HepG2 (cell line): ENCODE measurements around the gene TMEM50B. TPM values are rescaled to one million over a fixed set of nuclear protein-coding genes. Genes with fewer than 3 reads are reported as not detected.
A peak's percentile ranks its signal among the peaks of the same experiment; 100 is the strongest.

Source experiments
- CBX2 ChIP-seq, 2 experiments: fragments of 200-600 bp in 1 of 2; sonication (generic); formaldehyde crosslinking in 1 of 2; IDR thresholded peaks; 2 replicates each; pipeline versions ENCODE4 v1.7.0 to v1.8.1; 2018 to 2022; ENCODE audit warnings: low read depth in 2 of 2, low read length in 1 of 2, mild to moderate bottlenecking in 1 of 2, missing genetic modification reagents in 1 of 2
- HES4 ChIP-seq: sonication (generic); formaldehyde crosslinking; IDR thresholded peaks from 2 replicates; pipeline ENCODE4 v1.9.0; 2021; ENCODE audit warnings: mild to moderate bottlenecking, missing genetic modification reagents, borderline replicate concordance
- NBN ChIP-seq: fragments of 450-650 bp; conservative IDR thresholded peaks from 2 replicates; pipeline ENCODE4 v1.6.1; 2017
- PAXIP1 ChIP-seq: sonication (generic); formaldehyde crosslinking; conservative IDR thresholded peaks from 2 replicates; pipeline ENCODE4 v1.4.0; 2020; ENCODE audit warnings: mild to moderate bottlenecking, missing genetic modification reagents, moderate library complexity
- PHB2 ChIP-seq: fragments of 450-650 bp; IDR thresholded peaks from 2 replicates; pipeline ENCODE4 v1.6.1; 2018; ENCODE audit not compliant: partially characterized antibody
- SAP130 ChIP-seq: IDR thresholded peaks from 2 replicates; pipeline ENCODE4 v1.6.1; 2016; ENCODE audit warnings: low read depth
- SIN3A ChIP-seq: IDR thresholded peaks from 2 replicates; pipeline ENCODE4 v1.6.1; 2011; ENCODE audit warnings: low read depth, mild to moderate bottlenecking, control low read depth, low read length, borderline replicate concordance
- TERF1 ChIP-seq: sonication (generic); formaldehyde crosslinking; IDR thresholded peaks from 2 replicates; pipeline ENCODE4 v1.8.0; 2022; ENCODE audit warnings: mild to moderate bottlenecking, missing genetic modification reagents, moderate library complexity
- THAP11 ChIP-seq: IDR thresholded peaks from 2 replicates; pipeline ENCODE4 v1.6.1; 2016; ENCODE audit warnings: missing biosample characterization, missing genetic modification reagents
- ZFY ChIP-seq: sonication (generic); formaldehyde crosslinking; IDR thresholded peaks from 2 replicates; pipeline ENCODE4 v1.4.0; 2020; ENCODE audit warnings: missing genetic modification reagents
- ZKSCAN8 ChIP-seq: IDR thresholded peaks from 2 replicates; pipeline ENCODE4 v1.6.1; 2016; ENCODE audit warnings: borderline replicate concordance, missing genetic modification reagents, missing compliant biosample characterization
- ZNF235 ChIP-seq: sonication (generic); formaldehyde crosslinking; IDR thresholded peaks from 2 replicates; pipeline ENCODE4 v1.8.1; 2023; ENCODE audit warnings: mild to moderate bottlenecking, missing genetic modification reagents, borderline replicate concordance
- ZNF264 ChIP-seq: sonication (generic); formaldehyde crosslinking; IDR thresholded peaks from 2 replicates; pipeline ENCODE4 v1.4.0; 2020; ENCODE audit warnings: missing genetic modification reagents
- ZNF275 ChIP-seq: sonication (generic); formaldehyde crosslinking; IDR thresholded peaks from 2 replicates; pipeline ENCODE4 v1.8.0; 2022; ENCODE audit warnings: missing genetic modification reagents, mild to moderate bottlenecking, inconsistent platforms, borderline replicate concordance
- ZNF576 ChIP-seq: sonication (generic); formaldehyde crosslinking; IDR thresholded peaks from 2 replicates; pipeline ENCODE4 v1.4.0; 2020; ENCODE audit warnings: mild to moderate bottlenecking, missing genetic modification reagents
- ZNF724P ChIP-seq: sonication (generic); formaldehyde crosslinking; IDR thresholded peaks from 2 replicates; pipeline ENCODE4 v1.8.0; 2022; ENCODE audit warnings: missing genetic modification reagents, borderline replicate concordance
- ZSCAN5A ChIP-seq: sonication (generic); formaldehyde crosslinking; IDR thresholded peaks from 2 replicates; pipeline ENCODE4 v1.8.0; 2022; ENCODE audit warnings: mild to moderate bottlenecking, missing genetic modification reagents, borderline replicate concordance
- polyA plus RNA-seq, 8 experiments: library from polyadenylated mRNA; depleted of rRNA in 3 of 8; stranded (reverse) in 7 of 8; unstranded in 1 of 8; fragments of >200 nt; fragmentation: Illumina TruSeq in 4 of 8; extraction: Trizol in 4 of 8; gene quantifications; 2 replicates each; pipeline versions ENCODE4 v1.2.1 to v1.2.3, GENCODE V29; 2011 to 2016; ENCODE audit warnings: low read depth in 4 of 8, missing spikeins in 1 of 8, mixed read lengths in 1 of 8; ENCODE audit not compliant: insufficient read depth in 1 of 8
- total RNA-seq, 5 experiments: library from RNA; depleted of rRNA; stranded (reverse); fragments of >200 nt; fragmentation: Illumina TruSeq; extraction: Trizol; gene quantifications; 2 replicates each; pipeline ENCODE4 v1.2.3, GENCODE V29; 2016; ENCODE audit warnings: low read depth in 1 of 5
- TF ChIP-seq, protein P1 (sequence below): sonication (generic); formaldehyde crosslinking; IDR thresholded peaks from 2 replicates; pipeline ENCODE4 v1.5.0; 2020; ENCODE audit warnings: mild to moderate bottlenecking, missing genetic modification reagents, moderate library complexity

The TMEM50B gene
- total and polyA plus RNA-seq, 2 of the 13 experiments (the other 11 are each of a cell fraction or from before 2014, with no cell fraction given): 29.9 to 46.3 TPM

DNA sequence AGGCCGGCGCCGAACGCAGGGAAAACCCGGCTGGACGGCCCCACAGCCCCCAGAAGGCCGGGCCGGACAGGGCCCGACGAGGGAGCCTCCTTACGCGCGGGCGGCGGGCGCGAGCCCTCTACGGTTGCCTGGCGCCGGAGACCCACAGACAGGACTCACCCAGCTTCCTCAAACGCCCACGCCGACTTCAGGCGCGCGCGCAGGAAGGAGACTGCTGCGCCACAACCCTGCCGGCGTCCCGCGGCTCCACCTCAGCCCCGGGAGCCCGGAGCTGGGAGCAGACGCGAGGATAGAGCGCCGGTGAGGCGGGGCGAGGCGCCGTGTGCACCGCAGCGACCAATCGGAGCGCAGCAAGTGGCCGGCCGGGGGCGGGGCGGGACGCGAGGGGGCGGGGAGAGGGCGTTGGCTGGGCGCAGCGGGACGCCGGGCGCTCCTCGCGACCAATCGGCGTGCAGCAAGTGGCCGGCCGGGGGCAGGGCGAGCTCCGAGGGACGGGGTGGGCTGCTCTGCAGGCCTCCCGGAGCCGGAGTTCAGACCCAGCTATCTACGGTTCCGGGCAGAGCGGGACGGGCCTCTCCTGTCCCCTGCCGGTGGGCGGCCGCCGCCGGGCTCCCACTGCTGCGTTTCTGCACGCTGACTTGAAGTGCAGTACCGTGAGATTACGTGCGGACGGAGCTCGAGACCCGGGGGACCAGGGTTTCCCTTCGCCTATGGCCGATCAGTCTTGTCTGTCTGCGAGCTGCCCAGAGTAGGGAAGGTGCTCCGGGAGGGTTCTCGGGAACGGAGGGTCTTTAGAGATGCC, at the start of gene TMEM50B (continued):
- TF ChIP-seq ZNF576 (CRISPR knock-in tag) (no peak), CBX2 (IDR thresholded peaks at IDR 0.05; ENCODE audit: low read depth, low read length) (no peak), CBX2 (CRISPR knock-in tag; IDR thresholded peaks at IDR 0.05; ENCODE audit: low read depth) (no peak), ZSCAN5A (CRISPR knock-in tag) (no peak; the same call in 1 of the 2 replicates), NBN (no peak), PAXIP1 (CRISPR knock-in tag) (no peak; the same call in 1 of the 2 replicates), ZFY (peak; percentile 92), SIN3A (peak; percentile 75; the same call in 1 of the 2 replicates), TERF1 (no peak), ZNF235 (CRISPR knock-in tag) (no peak), ZNF724P (CRISPR knock-in tag) (0 out of 2 replicates have a peak, but pooled peaks have one; percentile 71), HES4 (CRISPR knock-in tag) (0 out of 2 replicates have a peak, but pooled peaks have one; percentile 61), ZNF264 (CRISPR knock-in tag) (peak; percentile 47; the same call in 1 of the 2 replicates), PHB2 (no peak), ZKSCAN8 (no peak), SAP130 (CRISPR knock-in tag) (peak; percentile 81), ZNF275 (no peak), THAP11 (peak; percentile 84)
- TF ChIP-seq, protein P1, sequence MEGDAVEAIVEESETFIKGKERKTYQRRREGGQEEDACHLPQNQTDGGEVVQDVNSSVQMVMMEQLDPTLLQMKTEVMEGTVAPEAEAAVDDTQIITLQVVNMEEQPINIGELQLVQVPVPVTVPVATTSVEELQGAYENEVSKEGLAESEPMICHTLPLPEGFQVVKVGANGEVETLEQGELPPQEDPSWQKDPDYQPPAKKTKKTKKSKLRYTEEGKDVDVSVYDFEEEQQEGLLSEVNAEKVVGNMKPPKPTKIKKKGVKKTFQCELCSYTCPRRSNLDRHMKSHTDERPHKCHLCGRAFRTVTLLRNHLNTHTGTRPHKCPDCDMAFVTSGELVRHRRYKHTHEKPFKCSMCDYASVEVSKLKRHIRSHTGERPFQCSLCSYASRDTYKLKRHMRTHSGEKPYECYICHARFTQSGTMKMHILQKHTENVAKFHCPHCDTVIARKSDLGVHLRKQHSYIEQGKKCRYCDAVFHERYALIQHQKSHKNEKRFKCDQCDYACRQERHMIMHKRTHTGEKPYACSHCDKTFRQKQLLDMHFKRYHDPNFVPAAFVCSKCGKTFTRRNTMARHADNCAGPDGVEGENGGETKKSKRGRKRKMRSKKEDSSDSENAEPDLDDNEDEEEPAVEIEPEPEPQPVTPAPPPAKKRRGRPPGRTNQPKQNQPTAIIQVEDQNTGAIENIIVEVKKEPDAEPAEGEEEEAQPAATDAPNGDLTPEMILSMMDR (CRISPR knock-in tag): peak; percentile 78
